B cell (primary cell): ENCODE measurements around the gene UPK3A. TPM values are rescaled to one million over a fixed set of nuclear protein-coding genes. Genes with fewer than 3 reads are reported as not detected.
"Not testable (repeated sequence)": the region's sequence is repeated elsewhere in the genome, so short reads cannot be mapped to it uniquely, and the experiment has no call there.

Experiments used
- ATAC-seq: fragments of 200-7000 bp; cut with Tn5 transposase; one replicate; pipeline ENCODE4 v1.10.0; 2021; ENCODE audit warnings: low read depth, mild to moderate bottlenecking, moderate number of reproducible peaks, moderate library complexity
- CTCF ChIA-PET: fragments of 350-600 bp; sonication (Branson Sonifier 250); formaldehyde crosslinking; loops from one replicate; lab custom pipeline; 2021; ENCODE audit warnings: antibody characterized with exemption, inconsistent platforms; lab: Charles Lee
- POLR2A ChIA-PET: fragments of 350-600 bp; sonication (Branson Sonifier 250); formaldehyde crosslinking; loops from one replicate; lab custom pipeline; 2021; ENCODE audit warnings: antibody characterized with exemption; lab: Charles Lee
- DNase-seq: peaks from one replicate; pipeline ENCODE4 v3.0.0; 2013
- H2AFZ ChIP-seq: 2 replicates; pipeline ENCODE4 v1.6.1; 2012; ENCODE audit warnings: mild to moderate bottlenecking, low read depth, low read length; ENCODE audit not compliant: insufficient read depth, poor library complexity, severe bottlenecking
- H3K27ac ChIP-seq, 2 donors: 1 replicate in 1 of 2; 2 replicates in 1 of 2; pipeline ENCODE4 v1.5.1; 2012 to 2013; ENCODE audit warnings: low read length in 2 of 2, mild to moderate bottlenecking in 2 of 2, moderate library complexity in 1 of 2
- H3K27me3 ChIP-seq, 4 experiments: fragments of 200-600 bp in 1 of 4; sonication (generic) in 1 of 4; replicated peaks in 1 of 4; 1 replicate in 2 of 4; 2 replicates in 2 of 4; pipeline versions ENCODE4 v1.6.1 to v1.7.0; 2013 to 2016; ENCODE audit warnings: low read length in 3 of 4, mild to moderate bottlenecking in 2 of 4, mixed read lengths in 1 of 4, moderate library complexity in 1 of 4; ENCODE audit not compliant: insufficient read depth in 4 of 4, control insufficient read depth in 3 of 4; ENCODE audit errors: control extremely low read depth in 1 of 4
- H3K36me3 ChIP-seq, 2 experiments: replicated peaks in 1 of 2; 1 replicate in 1 of 2; 2 replicates in 1 of 2; pipeline versions ENCODE4 v1.6.1 to v1.7.1; 2013; ENCODE audit warnings: low read length in 1 of 2; ENCODE audit not compliant: insufficient read depth in 2 of 2, control insufficient read depth in 1 of 2; ENCODE audit errors: control extremely low read depth in 1 of 2, extremely low read depth in 1 of 2
- H3K4me1 ChIP-seq, 2 donors: fragments of 200-600 bp in 1 of 2; sonication (generic) in 1 of 2; 1 replicate in 1 of 2; 2 replicates in 1 of 2; pipeline versions ENCODE4 v1.5.1 to v1.6.1; 2013 to 2017; ENCODE audit warnings: low read length in 2 of 2; ENCODE audit not compliant: control insufficient read depth in 2 of 2, insufficient read depth in 2 of 2
- H3K4me2 ChIP-seq: replicated peaks from 2 replicates; pipeline ENCODE3; 2012; ENCODE audit warnings: mild to moderate bottlenecking, low read depth, low read length; ENCODE audit not compliant: poor library complexity, severe bottlenecking
- H3K4me3 ChIP-seq, 5 experiments: fragments of 200-600 bp in 1 of 5; sonication (generic) in 1 of 5; 1 replicate in 3 of 5; 2 replicates in 2 of 5; pipeline versions ENCODE4 v1.5.1 to v1.7.0; 2011 to 2016; ENCODE audit warnings: low read length in 4 of 5, mild to moderate bottlenecking in 4 of 5, low read depth in 2 of 5, control low read depth in 1 of 5, moderate library complexity in 1 of 5; ENCODE audit not compliant: insufficient read depth in 1 of 5; ENCODE audit errors: control extremely low read depth in 1 of 5, extremely low read depth in 1 of 5
- H3K79me2 ChIP-seq: fragments of 200-600 bp; sonication (generic); one replicate; pipeline ENCODE4 v1.6.0; 2016; ENCODE audit warnings: low read length; ENCODE audit not compliant: control insufficient read depth, insufficient read depth
- H3K9ac ChIP-seq: fragments of 200-600 bp; sonication (generic); 2 replicates; pipeline ENCODE4 v1.6.1; 2017; ENCODE audit warnings: mild to moderate bottlenecking, low read length, moderate library complexity
- H3K9me3 ChIP-seq, 3 donors: one replicate each; pipeline versions ENCODE4 v1.6.1 to v1.7.1; 2013; ENCODE audit warnings: low read length in 2 of 3; ENCODE audit not compliant: control insufficient read depth in 2 of 3, insufficient read depth in 1 of 3; ENCODE audit errors: control extremely low read depth in 1 of 3
- H4K20me1 ChIP-seq: 2 replicates; pipeline ENCODE4 v1.6.0; 2012; ENCODE audit warnings: mild to moderate bottlenecking, low read length; ENCODE audit not compliant: insufficient read depth, control insufficient read depth, poor library complexity, severe bottlenecking
- H3K27ac Mint-ChIP-seq: one replicate; pipeline ENCODE4 v1.8.0; 2021; ENCODE audit warnings: mixed read lengths
- H3K27me3 Mint-ChIP-seq: one replicate; pipeline ENCODE4 v1.8.0; 2021; ENCODE audit warnings: mixed read lengths
- H3K4me1 Mint-ChIP-seq: one replicate; pipeline ENCODE4 v1.8.0; 2021; ENCODE audit warnings: mixed read lengths
- H3K4me3 Mint-ChIP-seq: one replicate; pipeline ENCODE4 v1.8.0; 2021; ENCODE audit warnings: mixed read lengths
- H3K9me3 Mint-ChIP-seq: one replicate; pipeline ENCODE4 v1.8.0; 2022; ENCODE audit warnings: mixed read lengths; ENCODE audit not compliant: insufficient read depth
- EZH2 ChIP-seq: IDR thresholded peaks from 2 replicates; pipeline ENCODE4 v1.6.1; 2012; ENCODE audit warnings: borderline replicate concordance, low read depth, mild to moderate bottlenecking, moderate library complexity, low read length; ENCODE audit not compliant: insufficient read depth, poor library complexity, severe bottlenecking
- WGBS: methylation state at CpG from one replicate; pipeline ENCODE4 v1.1.5; 2013; ENCODE audit warnings: missing lambda C conversion rate; ENCODE audit not compliant: insufficient coverage; 5-methylcytosine and 5-hydroxymethylcytosine counted together
- intact Hi-C: fragments of 100-400 bp; cut with micrococcal nuclease; formaldehyde crosslinking; loops from one replicate; pipeline ENCODE4 v1.10.0; 2022
- polyA plus RNA-seq: library from polyadenylated mRNA; depleted of rRNA; stranded (reverse); fragments of >200 nt; gene quantifications from 2 replicates; pipeline ENCODE4 v1.2.3, GENCODE V29; 2012
- total RNA-seq, 2 donors: library from RNA; stranded (reverse); fragments of 120-200 nt in 1 of 2; gene quantifications; 1 replicate in 1 of 2; 2 replicates in 1 of 2; pipeline versions ENCODE4 v1.2.3 to v1.2.4, GENCODE V29; 2013 to 2022
- TF ChIP-seq, protein P1 (sequence below): fragments of 200-600 bp; IDR thresholded peaks from one replicate; pipeline ENCODE4 v1.8.0; 2022; ENCODE audit warnings: antibody characterized with exemption, mild to moderate bottlenecking

UPK3A gene
- total and polyA plus RNA-seq, 2 donors (not counting 1 experiment from before 2014, with no cell fraction given) = not detected

DNA sequence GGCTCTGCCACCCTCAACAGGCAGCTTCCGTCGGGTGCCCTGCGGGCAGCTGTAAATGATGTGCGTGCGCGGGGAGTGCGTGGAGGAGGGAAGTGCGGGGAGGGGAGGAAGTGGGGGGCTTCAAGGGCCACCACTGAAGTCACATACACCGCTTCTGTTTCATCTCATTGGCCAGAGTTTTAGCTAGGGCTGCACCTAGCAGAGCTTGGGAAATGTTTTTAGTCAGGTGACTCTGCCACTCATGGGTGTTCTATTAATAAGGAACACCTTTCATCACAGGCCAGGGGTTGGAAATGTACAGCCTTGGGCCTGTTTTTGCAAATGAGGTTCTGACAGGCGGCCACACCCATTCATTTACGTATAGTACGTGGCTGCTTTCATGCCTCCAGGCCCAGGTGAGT is 39.6 kb downstream of the UPK3A start:
- 98% methylated on average over 12 of the region's 12 CpGs for WGBS
- H3K27ac Mint-ChIP-seq = no peak overlapping the region
- TF ChIP-seq EZH2 = no peak
- TF ChIP-seq, protein P1, sequence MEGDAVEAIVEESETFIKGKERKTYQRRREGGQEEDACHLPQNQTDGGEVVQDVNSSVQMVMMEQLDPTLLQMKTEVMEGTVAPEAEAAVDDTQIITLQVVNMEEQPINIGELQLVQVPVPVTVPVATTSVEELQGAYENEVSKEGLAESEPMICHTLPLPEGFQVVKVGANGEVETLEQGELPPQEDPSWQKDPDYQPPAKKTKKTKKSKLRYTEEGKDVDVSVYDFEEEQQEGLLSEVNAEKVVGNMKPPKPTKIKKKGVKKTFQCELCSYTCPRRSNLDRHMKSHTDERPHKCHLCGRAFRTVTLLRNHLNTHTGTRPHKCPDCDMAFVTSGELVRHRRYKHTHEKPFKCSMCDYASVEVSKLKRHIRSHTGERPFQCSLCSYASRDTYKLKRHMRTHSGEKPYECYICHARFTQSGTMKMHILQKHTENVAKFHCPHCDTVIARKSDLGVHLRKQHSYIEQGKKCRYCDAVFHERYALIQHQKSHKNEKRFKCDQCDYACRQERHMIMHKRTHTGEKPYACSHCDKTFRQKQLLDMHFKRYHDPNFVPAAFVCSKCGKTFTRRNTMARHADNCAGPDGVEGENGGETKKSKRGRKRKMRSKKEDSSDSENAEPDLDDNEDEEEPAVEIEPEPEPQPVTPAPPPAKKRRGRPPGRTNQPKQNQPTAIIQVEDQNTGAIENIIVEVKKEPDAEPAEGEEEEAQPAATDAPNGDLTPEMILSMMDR = no peak
- no peaks in the 10 kb centered on the region for H3K27me3 ChIP-seq
- CTCF ChIA-PET = no interaction called here
- intact Hi-C loops = no loop called here
- peaks cover 20% of the 10 kb centered on the region for H4K20me1 ChIP-seq
- H3K9me3 ChIP-seq = no peaks in the 10 kb centered on the region
- no peak overlapping the region for H3K4me3 ChIP-seq
- peaks cover 47% of the 10 kb centered on the region for H3K79me2 ChIP-seq
- no peak for DNase-seq
- H2AFZ ChIP-seq = no peak overlapping the region
- H3K9me3 Mint-ChIP-seq = no peaks in the 10 kb centered on the region
- no peak overlapping the region for H3K4me3 Mint-ChIP-seq
- no peak for ATAC-seq
- H3K9ac ChIP-seq = no peak overlapping the region
- H3K4me1 Mint-ChIP-seq = peaks cover 13% of the 10 kb centered on the region
- POLR2A ChIA-PET = no interaction called here
- H3K4me1 ChIP-seq = peaks cover 6 to 8% of the 10 kb centered on the region in 2 donors
- H3K27me3 Mint-ChIP-seq = no peaks in the 10 kb centered on the region
- H3K27ac ChIP-seq = no peak overlapping the region
- H3K4me2 ChIP-seq = no peak overlapping the region
- peaks cover 0 to 56% of the 10 kb centered on the region in 2 experiments for H3K36me3 ChIP-seq

DNA sequence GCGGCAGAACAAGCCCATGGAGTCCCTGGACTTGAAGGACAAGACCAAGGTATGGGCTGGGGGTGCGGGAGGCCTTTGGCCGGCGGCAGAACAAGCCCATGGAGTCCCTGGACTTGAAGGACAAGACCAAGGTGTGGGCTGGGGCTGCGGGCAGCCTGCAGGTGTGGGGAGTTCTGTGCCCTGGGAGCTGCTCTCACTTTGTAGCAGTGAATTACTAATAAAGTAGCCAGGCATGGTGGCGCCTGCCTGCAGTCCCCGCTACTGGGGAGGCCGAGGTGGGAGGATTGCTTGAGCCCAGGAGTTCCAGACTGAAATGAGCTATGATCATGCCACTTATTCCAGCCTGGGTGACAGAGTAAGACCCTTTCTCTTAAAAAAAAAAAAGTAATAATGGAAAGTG is 43.5 kb downstream of the UPK3A start:
- H3K4me3 Mint-ChIP-seq = not testable (repeated sequence)
- WGBS = 86% methylated on average over 7 of the region's 8 CpGs

More for the DNA sequence above, 43.5 kb downstream of the UPK3A start:
- H3K36me3 ChIP-seq = peaks cover 0 to 66% of the 10 kb centered on the region in 2 experiments
- peaks cover 19% of the 10 kb centered on the region for H3K79me2 ChIP-seq
- H3K4me3 ChIP-seq, H3K4me1 Mint-ChIP-seq, H3K4me2 ChIP-seq, H3K27me3 Mint-ChIP-seq, H3K27me3 ChIP-seq, DNase-seq, H3K27ac Mint-ChIP-seq, H3K4me1 ChIP-seq, H3K9me3 Mint-ChIP-seq, CTCF ChIA-PET, intact Hi-C loops, H3K9ac ChIP-seq, H3K9me3 ChIP-seq, POLR2A ChIA-PET, H3K27ac ChIP-seq, ATAC-seq, H2AFZ ChIP-seq: not testable (repeated sequence)
- H4K20me1 ChIP-seq = peaks cover 15% of the 10 kb centered on the region
